Glomerular visceral epithelial cell (primary cell): ENCODE results near the gene OR2H1.
"Not testable (repeated sequence)": the region's sequence is repeated elsewhere in the genome, so short reads cannot be mapped to it uniquely, and the experiment has no call there.

Experiments used
- DNase-seq: peaks from one replicate; pipeline ENCODE4 v3.0.0-alpha.2; 2016; ENCODE audit errors: extremely low spot score

OR2H1 gene

GRCh38 chr6:29456971-29457370 is at the start of gene OR2H1, which contains the start of gene OR11A1:
Gene OR2H1, plus strand, starts transcription at chr6:29457155. Its CDS starts 4,615 bp downstream, at chr6:29461770.
Gene OR11A1, minus strand, starts transcription at chr6:29457071. Its CDS starts 29,430 bp downstream, at chr6:29427641.
- DNase-seq: no peak

GRCh38 chr6:29414588-29414987 is 42.4 kb upstream of the OR2H1 start, which contains the start of gene OR12D1:
Gene OR12D1, plus strand, starts transcription at chr6:29414928.
- peak; percentile 63 for DNase-seq

- DNase-seq: peak; percentile 71
These were observed 37.4 kb upstream of the OR2H1 start for GRCh38 chr6:29419516-29419915.

- no peak for DNase-seq
These were observed 32.8 kb upstream of the OR2H1 start for GRCh38 chr6:29424168-29424567.

- peak; percentile 13 for DNase-seq
These were observed 32.4 kb upstream of the OR2H1 start for GRCh38 chr6:29424575-29424974.

GRCh38 chr6:29425075-29425474 is 31.9 kb upstream of the OR2H1 start:
- no peak for DNase-seq

- DNase-seq: no peak
These were observed 30.3 kb upstream of the OR2H1 start for GRCh38 chr6:29426654-29427053.

- not testable (repeated sequence) for DNase-seq
These were observed 20.2 kb upstream of the OR2H1 start for GRCh38 chr6:29436730-29437129.

- DNase-seq: no peak
These were observed 17.9 kb upstream of the OR2H1 start, which contains the start of gene OR10C1 for GRCh38 chr6:29439006-29439405. Gene OR10C1, plus strand, starts transcription at chr6:29439306. Its CDS starts 710 bp downstream, at chr6:29440016.

- DNase-seq: no peak
These were observed 14.2 kb upstream of the OR2H1 start for GRCh38 chr6:29442719-29443118.

- DNase-seq: not testable (repeated sequence)
These were observed 12.9 kb upstream of the OR2H1 start for GRCh38 chr6:29444031-29444430.

GRCh38 chr6:29447670-29448069 is 9.3 kb upstream of the OR2H1 start:
- DNase-seq: peak; percentile 63

- peak; percentile 59 for DNase-seq
These were observed 5.3 kb upstream of the OR2H1 start for GRCh38 chr6:29451471-29452193.

GRCh38 chr6:29461021-29461814 is 4.3 kb downstream of the OR2H1 start:
- DNase-seq: no peak

- DNase-seq: no peak
These were observed 5.1 kb downstream of the OR2H1 start for GRCh38 chr6:29462022-29462421.

- no peak for DNase-seq
These were observed 8.3 kb downstream of the OR2H1 start for GRCh38 chr6:29465279-29465678.

- DNase-seq: no peak
These were observed 8.8 kb downstream of the OR2H1 start for GRCh38 chr6:29465801-29466200.

- DNase-seq: no peak
These were observed 9.3 kb downstream of the OR2H1 start for GRCh38 chr6:29466241-29466640.

GRCh38 chr6:29474996-29475395 is 18.0 kb downstream of the OR2H1 start:
- peak; percentile 46 for DNase-seq

GRCh38 chr6:29477923-29478450 is 21.0 kb downstream of the OR2H1 start:
- DNase-seq: no peak

GRCh38 chr6:29478740-29479139 is 21.8 kb downstream of the OR2H1 start:
- no peak for DNase-seq

- DNase-seq: no peak
These were observed 22.6 kb downstream of the OR2H1 start for GRCh38 chr6:29479560-29479959.
